Frontal cortex (tissue), 4 donors: Measurements from ENCODE around the gene SEPTIN10. TPM values are rescaled to one million over a fixed set of nuclear protein-coding genes. Genes with fewer than 3 reads are reported as not detected.

Experiments
- DNase-seq, 2 donors: peaks; one replicate each; pipeline ENCODE4 v3.0.0; 2012; ENCODE audit warnings: low spot score in 2 of 2
- FAIRE-seq: peaks from 2 replicates; lab custom pipeline; 2012; peaks lifted over from hg19 to GRCh38; lab: Jason Lieb, UNC
- total RNA-seq: library from RNA; depleted of rRNA; stranded (reverse); fragments of >200 nt; gene quantifications from one replicate; pipeline ENCODE4 v1.2.3, GENCODE V29; 2014
- donor health status: control.
- donor health status: control.
- donor health status: control.

Gene SEPTIN10
- total RNA-seq, 1 donor from 2014 or later, result 115 TPM

- no peak for FAIRE-seq
- DNase-seq, result peak; percentile 63 to 84
Measured at GRCh38 chr2:109510136-109511028, 103.4 kb downstream of the SEPTIN10 start.

DNA sequence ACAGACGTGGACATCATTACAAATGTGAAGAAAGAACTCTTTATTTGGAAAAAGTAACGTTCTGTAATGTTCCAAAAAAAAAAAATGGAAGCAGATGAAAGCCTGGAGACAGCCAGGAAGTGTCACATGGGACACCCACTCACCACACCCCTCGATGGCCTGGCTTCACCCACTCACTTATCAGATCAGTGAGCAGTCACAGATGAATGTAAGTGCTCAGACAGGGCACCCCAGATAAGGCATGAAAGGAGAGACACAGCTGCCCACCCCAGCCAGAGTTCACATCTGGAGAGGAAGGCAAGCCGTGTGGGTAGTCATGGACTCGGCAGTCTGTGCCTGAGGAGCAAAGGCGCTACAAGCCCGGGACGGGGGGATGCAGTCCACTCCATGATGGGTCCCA lies 105.2 kb downstream of the SEPTIN10 start:
- DNase-seq (no peak), FAIRE-seq (no peak)

DNA sequence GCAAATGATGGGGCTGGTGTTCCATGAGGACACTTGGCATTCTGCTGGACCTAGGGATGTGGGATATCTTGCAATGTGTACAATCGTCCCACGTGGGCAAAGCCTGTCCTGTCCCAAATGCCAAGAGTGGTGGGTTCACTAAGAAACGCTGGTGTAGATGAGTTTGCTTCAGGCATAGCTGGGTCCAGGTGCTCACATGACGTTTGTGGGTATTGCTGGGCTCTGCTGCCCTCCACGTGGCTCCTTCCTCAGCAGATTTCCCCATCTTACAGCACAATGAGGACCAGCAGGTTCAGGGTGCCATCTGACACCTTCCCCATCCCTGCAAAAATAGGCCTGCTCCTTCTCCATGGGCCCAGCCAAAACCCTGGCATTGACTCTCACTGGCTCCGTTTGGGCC lies 105.9 kb downstream of the SEPTIN10 start:
- FAIRE-seq (no peak), DNase-seq (no peak)

- no peak for DNase-seq
- FAIRE-seq, result no peak
Measured at GRCh38 chr2:109507217-109507616, 106.5 kb downstream of the SEPTIN10 start.

- no peak for DNase-seq
- FAIRE-seq, result no peak
Measured at GRCh38 chr2:109503191-109503590, 110.6 kb downstream of the SEPTIN10 start.

GRCh38 chr2:109501461-109501860 lies 112.3 kb downstream of the SEPTIN10 start:
- DNase-seq, result no peak
- no peak for FAIRE-seq

- DNase-seq, result no peak
- no peak for FAIRE-seq
Measured at GRCh38 chr2:109500910-109501309, 112.9 kb downstream of the SEPTIN10 start.

DNA sequence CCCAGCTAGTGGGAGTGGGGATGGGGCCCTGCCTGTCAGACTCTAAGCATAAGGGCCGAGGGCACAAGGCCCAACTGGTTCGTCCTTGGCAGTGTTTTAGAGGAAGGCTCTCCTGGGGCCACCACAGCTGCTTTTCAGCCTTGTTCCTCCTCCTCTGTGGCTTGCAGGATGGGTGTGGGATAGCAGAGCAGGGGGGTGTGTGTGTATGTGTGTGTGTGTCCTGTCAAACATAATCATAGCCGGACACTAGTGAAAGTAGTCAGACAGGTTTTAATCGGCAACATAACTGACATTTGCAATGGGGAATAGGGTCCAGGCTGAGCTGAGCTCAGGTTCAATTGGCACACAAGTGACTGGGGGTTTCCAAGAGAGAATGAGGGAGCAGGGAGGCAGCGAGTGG lies 114.2 kb downstream of the SEPTIN10 start:
- DNase-seq (no peak), FAIRE-seq (no peak)

DNA sequence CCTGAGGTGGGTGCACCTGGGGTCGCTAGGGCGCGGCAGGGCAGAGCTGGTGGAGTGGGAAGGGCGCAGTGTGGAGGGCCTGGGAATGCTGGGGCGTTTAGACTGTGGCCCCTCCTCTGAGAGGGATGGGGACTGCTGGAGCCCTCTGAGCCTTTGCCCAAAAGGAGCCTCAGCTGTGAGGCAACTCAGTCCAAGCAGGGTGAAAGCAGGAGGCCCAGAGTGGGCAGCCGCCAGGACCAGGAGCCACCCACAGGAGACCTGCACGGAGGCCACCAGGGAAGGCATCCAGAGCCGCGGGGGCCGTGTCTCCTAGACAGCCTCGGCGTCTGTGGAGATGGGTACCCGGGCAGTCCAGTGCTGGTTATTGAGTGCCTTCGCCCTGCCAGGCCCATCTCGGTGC lies 114.9 kb downstream of the SEPTIN10 start:
- FAIRE-seq, result no peak
- no peak for DNase-seq

DNA sequence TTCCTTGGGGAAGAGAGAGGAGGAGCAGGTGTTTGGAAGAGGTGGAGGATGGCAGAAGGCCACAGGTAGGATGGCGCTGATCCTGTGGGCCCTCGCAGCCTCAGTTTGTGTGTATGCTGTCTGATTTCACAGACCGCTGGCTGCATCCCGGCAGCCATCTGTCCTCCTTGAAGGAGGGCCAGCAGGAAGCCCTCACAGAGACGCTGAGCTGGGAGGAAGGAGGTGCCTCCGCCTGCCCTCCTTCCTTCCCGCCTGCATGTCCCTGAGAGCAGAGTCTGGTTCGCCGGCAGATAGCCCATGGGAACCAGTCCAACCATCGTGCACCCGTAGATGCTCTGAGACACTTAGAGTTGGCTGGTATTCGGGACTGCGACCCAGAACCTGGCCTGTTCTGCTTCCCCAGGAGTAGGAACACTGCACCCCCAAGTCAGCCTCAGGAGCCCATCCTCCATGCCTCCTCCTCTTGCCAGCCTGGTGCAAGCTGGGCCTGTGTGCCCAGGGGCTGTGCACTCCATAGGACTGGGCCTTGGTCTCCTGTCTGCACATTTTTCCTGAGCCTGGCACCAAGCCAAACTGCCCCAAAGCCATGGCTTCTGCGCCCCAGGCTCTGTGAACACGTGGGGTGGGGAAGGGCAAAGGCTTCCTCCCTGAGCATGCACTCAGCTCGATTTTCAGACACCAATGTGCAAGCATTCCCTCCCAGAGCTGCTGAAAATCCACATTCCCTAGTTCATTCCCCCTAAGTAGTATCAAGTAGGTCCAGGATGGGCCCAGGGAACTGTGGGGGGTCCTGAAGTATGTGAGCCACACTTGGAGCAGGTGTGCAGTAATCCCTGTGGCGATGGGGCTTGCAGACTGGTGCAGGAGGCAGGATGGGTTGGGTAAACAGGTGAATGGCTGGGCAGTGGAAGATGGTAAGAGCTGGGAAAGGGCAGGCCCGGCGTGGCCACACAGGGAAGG lies 115.6 kb downstream of the SEPTIN10 start:
- FAIRE-seq, result no peak
- DNase-seq, result no peak

GRCh38 chr2:109497463-109497862 lies 116.3 kb downstream of the SEPTIN10 start:
- no peak for DNase-seq
- FAIRE-seq, result no peak

DNA sequence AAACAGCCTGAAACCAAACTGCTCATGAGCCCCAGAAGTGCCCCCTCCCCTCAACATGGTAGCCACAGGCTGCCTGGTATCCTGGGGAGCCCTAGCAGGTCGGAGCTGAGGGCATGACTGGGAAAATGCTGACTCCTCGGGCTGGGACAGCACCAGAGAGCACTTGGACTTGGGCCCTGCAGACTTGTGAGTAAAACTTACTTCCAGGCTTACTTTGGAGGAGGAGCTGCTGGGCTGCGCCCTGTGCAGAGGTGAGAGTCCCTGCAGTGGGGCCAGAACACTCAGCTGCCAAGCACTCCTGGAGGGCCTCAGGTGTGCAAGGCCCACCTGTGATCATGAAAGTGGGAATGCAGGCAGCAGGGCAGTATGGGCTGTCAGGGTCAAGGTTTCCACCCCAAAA lies 119.4 kb downstream of the SEPTIN10 start:
- FAIRE-seq, result no peak
- no peak for DNase-seq

DNA sequence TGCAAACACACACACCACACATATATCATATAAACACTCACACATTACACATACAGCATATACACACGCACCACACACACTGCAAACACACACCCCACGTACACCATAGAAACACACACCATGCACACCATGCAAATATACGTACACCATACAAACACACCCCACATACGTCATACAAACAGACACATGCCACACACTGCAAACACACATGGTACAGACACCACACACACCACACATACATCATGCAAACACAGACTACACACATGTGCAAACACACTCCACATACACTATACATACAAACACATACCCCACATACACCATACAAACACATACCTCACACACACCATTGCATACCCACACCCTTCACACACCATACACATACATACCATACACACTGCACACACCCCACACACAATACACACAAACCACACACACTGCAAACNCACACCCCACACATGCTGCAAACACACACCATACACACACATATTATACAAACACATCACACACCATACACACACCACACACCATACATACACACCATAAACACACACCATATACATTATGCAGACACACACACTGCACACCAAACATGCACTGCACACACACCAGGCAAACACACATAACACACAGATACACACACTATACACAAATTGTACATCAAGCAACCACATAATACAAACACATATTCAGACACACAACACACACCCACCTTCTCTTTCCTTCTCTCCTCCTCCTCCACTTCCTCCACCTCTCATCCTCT lies 120.4 kb downstream of the SEPTIN10 start:
- DNase-seq (no peak), FAIRE-seq (no peak)

Other genes with a start within 250 kb of the SEPTIN10 start
- 33.0 TPM for gene SOWAHC, start 398 bp upstream of the SEPTIN10 start, total RNA-seq
- gene RGPD5, start 180.3 kb upstream of the SEPTIN10 start, total RNA-seq, result 22.4 TPM